ENCODE measurements around the gene LALBA. TPM values are rescaled to one million over a fixed set of nuclear protein-coding genes. Genes with fewer than 3 reads are reported as not detected.
"Not testable (repeated sequence)": the region's sequence is repeated elsewhere in the genome, so short reads cannot be mapped to it uniquely, and the experiment has no call there.

The LALBA gene
- total RNA-seq, 1 donor from 2014 or later: not detected

GRCh38 chr12:48580831-48581230 lies 11.0 kb upstream of the LALBA start:
- DNase-seq (ENCODE audit: low spot score): no peak
- Mint-ChIP-seq H3K27ac (ENCODE audit: unreplicated experiment) (no peak overlapping the region), H3K4me1 (ENCODE audit: unreplicated experiment) (peaks cover 8% of the 10 kb centered on the region), H3K27me3 (ENCODE audit: unreplicated experiment) (peaks cover 3% of the 10 kb centered on the region), H3K36me3 (ENCODE audit: low read depth, unreplicated experiment) (no peaks in the 10 kb centered on the region), H3K4me3 (ENCODE audit: unreplicated experiment) (no peak overlapping the region), H3K9me3 (ENCODE audit: unreplicated experiment) (no peaks in the 10 kb centered on the region)
- TF ChIP-seq CTCF (IDR thresholded peaks at IDR 0.05; ENCODE audit: unreplicated experiment): no peak

- H3K9me3 Mint-ChIP-seq (ENCODE audit: unreplicated experiment): no peaks in the 10 kb centered on the region
- DNase-seq (ENCODE audit: low spot score): no peak
- peaks cover 3% of the 10 kb centered on the region for H3K27me3 Mint-ChIP-seq (ENCODE audit: unreplicated experiment)
- peak overlapping the region; percentile 74 for H3K27ac Mint-ChIP-seq (ENCODE audit: unreplicated experiment)
- no peak for TF ChIP-seq CTCF (IDR thresholded peaks at IDR 0.05; ENCODE audit: unreplicated experiment)
- H3K4me3 Mint-ChIP-seq (ENCODE audit: unreplicated experiment): no peak overlapping the region
- H3K4me1 Mint-ChIP-seq (ENCODE audit: unreplicated experiment): peaks cover 10% of the 10 kb centered on the region
- no peaks in the 10 kb centered on the region for H3K36me3 Mint-ChIP-seq (ENCODE audit: low read depth, unreplicated experiment)
Measured at GRCh38 chr12:48572326-48572725, 2.5 kb upstream of the LALBA start.

- Mint-ChIP-seq H3K4me1 (ENCODE audit: unreplicated experiment) (peaks cover 19% of the 10 kb centered on the region), H3K9me3 (ENCODE audit: unreplicated experiment) (no peaks in the 10 kb centered on the region), H3K4me3 (ENCODE audit: unreplicated experiment) (no peak overlapping the region)
Measured at GRCh38 chr12:48567731-48568130, 2.1 kb downstream of the LALBA start.

GRCh38 chr12:48557919-48558318 lies 11.9 kb downstream of the LALBA start:
- Mint-ChIP-seq H3K27me3 (ENCODE audit: unreplicated experiment) (no peaks in the 10 kb centered on the region), H3K36me3 (ENCODE audit: low read depth, unreplicated experiment) (peaks cover under 1% of the 10 kb centered on the region), H3K4me1 (ENCODE audit: unreplicated experiment) (peaks cover 17% of the 10 kb centered on the region), H3K9me3 (ENCODE audit: unreplicated experiment) (no peaks in the 10 kb centered on the region), H3K4me3 (ENCODE audit: unreplicated experiment) (no peak overlapping the region), H3K27ac (ENCODE audit: unreplicated experiment) (no peak overlapping the region)
- no peak for DNase-seq (ENCODE audit: low spot score)
- no peak for TF ChIP-seq CTCF (IDR thresholded peaks at IDR 0.05; ENCODE audit: unreplicated experiment)

More at GRCh38 chr12:48567731-48568130, 2.1 kb downstream of the LALBA start:
- Mint-ChIP-seq H3K36me3 (ENCODE audit: low read depth, unreplicated experiment) (no peaks in the 10 kb centered on the region), H3K27ac (ENCODE audit: unreplicated experiment) (no peak overlapping the region), H3K27me3 (ENCODE audit: unreplicated experiment) (peaks cover 6% of the 10 kb centered on the region)
- TF ChIP-seq CTCF (IDR thresholded peaks at IDR 0.05; ENCODE audit: unreplicated experiment): no peak
- DNase-seq (ENCODE audit: low spot score): no peak

GRCh38 chr12:48556631-48557030 lies 13.2 kb downstream of the LALBA start:
- H3K27ac Mint-ChIP-seq (ENCODE audit: unreplicated experiment): no peak overlapping the region
- H3K27me3 Mint-ChIP-seq (ENCODE audit: unreplicated experiment): peaks cover 3% of the 10 kb centered on the region
- peaks cover 11% of the 10 kb centered on the region for H3K4me1 Mint-ChIP-seq (ENCODE audit: unreplicated experiment)
- H3K9me3 Mint-ChIP-seq (ENCODE audit: unreplicated experiment): no peaks in the 10 kb centered on the region
- H3K36me3 Mint-ChIP-seq (ENCODE audit: low read depth, unreplicated experiment): peaks cover 7% of the 10 kb centered on the region
- no peak overlapping the region for H3K4me3 Mint-ChIP-seq (ENCODE audit: unreplicated experiment)
- TF ChIP-seq CTCF (IDR thresholded peaks at IDR 0.05; ENCODE audit: unreplicated experiment): no peak
- DNase-seq (ENCODE audit: low spot score): no peak

GRCh38 chr12:48553666-48554343 lies 16.0 kb downstream of the LALBA start:
- not testable (repeated sequence) for DNase-seq (ENCODE audit: low spot score); H3K4me1 Mint-ChIP-seq (ENCODE audit: unreplicated experiment)

GRCh38 chr12:48551636-48552035 lies 18.2 kb downstream of the LALBA start:
- not testable (repeated sequence) for H3K27me3 Mint-ChIP-seq (ENCODE audit: unreplicated experiment); H3K9me3 Mint-ChIP-seq (ENCODE audit: unreplicated experiment); H3K36me3 Mint-ChIP-seq (ENCODE audit: low read depth, unreplicated experiment); DNase-seq (ENCODE audit: low spot score); H3K4me1 Mint-ChIP-seq (ENCODE audit: unreplicated experiment); H3K4me3 Mint-ChIP-seq (ENCODE audit: unreplicated experiment); H3K27ac Mint-ChIP-seq (ENCODE audit: unreplicated experiment)

More at GRCh38 chr12:48553666-48554343, 16.0 kb downstream of the LALBA start:
- H3K36me3 Mint-ChIP-seq (ENCODE audit: low read depth, unreplicated experiment); H3K9me3 Mint-ChIP-seq (ENCODE audit: unreplicated experiment); H3K27me3 Mint-ChIP-seq (ENCODE audit: unreplicated experiment); H3K27ac Mint-ChIP-seq (ENCODE audit: unreplicated experiment); H3K4me3 Mint-ChIP-seq (ENCODE audit: unreplicated experiment): not testable (repeated sequence)
